T follicular helper cell (primary cell): ENCODE measurements around the gene CD69.

Experiments used
- DNase-seq: peaks from one replicate; pipeline ENCODE4 v3.0.0-alpha.2; 2020; ENCODE audit warnings: low read depth
- total RNA-seq, 2 experiments: gene quantifications; one replicate each; lab custom pipeline; 2026; lab: John Stamatoyannopoulos, UW

Gene CD69
- total RNA-seq, result 68.1 to 926 reads per million in 2 experiments

DNA sequence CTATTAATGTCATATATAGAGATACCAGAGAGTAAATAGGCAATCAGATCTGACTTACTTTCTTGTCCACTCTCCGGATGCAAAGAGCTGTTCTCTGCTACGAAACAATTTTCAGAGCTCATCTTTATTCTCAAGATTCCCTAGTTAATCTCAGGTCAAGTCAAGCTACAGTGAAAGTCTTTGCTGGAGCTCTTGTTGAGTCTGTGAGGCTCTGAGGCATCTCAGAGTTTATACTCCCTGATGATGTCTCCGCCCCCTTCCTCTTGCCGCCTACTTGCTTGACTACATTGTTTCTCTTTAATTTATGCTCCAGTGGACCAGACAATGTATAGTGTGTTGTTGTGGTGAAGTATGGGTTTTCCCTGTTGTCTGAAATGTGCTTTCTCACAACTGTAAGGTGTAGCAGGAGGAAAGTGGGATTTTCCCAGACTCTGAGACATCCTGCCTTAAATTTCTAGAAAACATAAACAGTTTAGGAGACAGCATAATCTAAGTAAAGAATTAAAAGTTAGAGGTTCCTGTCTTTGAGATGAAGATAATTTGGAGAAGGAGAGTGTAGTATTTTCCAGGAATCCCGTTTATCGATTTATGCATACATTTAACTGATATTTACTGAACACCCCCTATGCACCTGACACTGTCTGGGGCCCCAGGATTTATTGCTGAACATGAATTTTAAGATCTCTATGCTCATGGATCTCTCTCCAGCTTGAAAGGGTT is at the start of gene CD69:
Gene CD69 (minus strand): TSS at position 203 of the 720 bp plus-strand sequence. CDS start 81 bp downstream, at position 122.
- peak; percentile 74 for DNase-seq

DNA sequence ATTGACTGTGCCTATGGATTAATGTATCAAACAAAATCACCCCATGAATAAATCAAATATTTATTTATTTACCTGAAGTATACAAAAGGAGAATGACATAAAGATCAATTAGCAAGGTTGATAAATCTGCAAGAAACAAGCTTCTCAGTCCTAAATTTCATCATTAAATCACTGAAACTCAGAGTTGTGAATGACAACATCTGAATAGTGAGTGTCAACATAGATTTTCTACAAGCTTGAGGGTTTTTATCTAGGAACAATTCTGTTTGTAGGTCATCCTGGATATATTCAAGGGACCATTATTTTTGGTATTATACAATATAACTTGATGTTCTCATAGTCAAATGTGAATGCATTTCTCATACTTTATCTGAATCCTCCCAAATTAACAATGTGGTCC is 49.2 kb upstream of the CD69 start:
- DNase-seq, result no peak

DNA sequence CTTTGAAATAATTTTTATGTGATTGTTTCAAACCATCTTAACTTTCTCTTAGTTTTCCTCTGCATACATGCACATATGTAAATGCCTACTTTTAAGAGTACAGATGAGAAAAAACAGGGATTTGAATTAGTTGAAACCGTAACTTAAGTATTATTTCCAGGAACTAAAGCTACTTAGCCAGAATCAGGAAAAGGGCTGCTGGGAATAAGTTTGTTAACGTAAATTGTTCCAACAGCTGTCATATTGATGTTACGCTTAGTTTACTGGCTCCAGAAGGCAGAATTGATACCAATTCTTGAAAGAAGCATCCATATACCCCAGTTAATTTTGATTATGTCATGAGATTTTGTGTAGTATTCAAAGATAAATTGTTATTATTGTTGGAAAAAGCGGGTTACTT is 48.6 kb upstream of the CD69 start:
- DNase-seq, result no peak

DNA sequence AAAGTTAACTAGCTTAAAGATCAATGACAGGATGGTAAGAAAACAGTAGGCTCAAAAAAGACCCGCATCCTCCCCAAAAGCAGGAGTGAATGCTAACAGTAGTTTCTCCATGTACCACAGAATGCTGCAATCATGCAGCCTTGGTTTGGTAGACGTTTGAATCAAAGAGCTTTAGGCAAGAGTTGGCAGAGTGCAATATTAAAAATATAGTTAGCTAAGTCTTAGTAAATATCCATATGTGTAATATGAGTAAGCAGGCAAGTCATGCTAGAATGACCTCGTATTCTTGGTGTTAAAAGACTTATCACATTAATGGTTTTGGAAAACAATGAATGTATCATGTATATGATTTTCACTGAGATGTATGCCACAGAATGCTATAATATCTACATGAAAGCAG is 47.8 kb upstream of the CD69 start:
- DNase-seq, result no peak

DNA sequence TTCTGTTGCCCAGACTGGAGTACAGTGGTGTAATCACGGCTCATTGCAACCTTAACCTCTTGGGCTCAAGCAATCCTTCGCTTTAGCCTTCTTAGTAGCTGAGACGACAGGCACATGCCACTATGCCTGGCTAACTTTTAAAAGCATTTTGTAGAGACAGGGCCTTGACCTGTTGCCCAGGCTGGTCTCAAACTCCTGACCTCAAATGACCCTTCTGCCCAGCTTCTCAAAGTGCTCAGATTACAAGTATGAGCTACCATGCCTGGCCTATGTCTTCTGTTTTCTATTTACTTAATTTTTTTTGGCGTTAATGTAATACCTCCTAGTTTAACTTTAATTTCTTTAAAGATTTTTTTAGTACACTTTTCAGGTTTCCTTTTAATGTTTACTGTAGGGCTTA is 46.0 kb upstream of the CD69 start:
- no peak for DNase-seq

DNA sequence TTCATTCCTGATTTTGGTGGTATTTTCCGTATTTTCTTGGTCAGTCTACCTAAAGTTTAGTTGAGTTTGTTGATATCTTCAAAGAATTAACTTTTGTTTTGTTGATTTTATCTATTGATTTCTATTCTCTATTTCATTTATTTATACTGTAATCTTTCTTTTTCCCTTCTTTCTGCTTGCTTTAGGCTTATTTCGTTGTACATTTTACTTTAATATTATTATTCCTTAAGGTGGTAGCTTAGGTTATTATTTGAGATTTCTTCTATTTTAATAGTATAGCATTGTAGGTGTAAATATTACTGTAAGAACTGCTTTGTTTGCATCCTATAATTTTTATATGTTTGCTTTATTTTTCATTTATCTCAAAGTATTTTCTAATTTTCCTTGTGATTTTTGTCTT is 45.2 kb upstream of the CD69 start:
- DNase-seq, result no peak

DNA sequence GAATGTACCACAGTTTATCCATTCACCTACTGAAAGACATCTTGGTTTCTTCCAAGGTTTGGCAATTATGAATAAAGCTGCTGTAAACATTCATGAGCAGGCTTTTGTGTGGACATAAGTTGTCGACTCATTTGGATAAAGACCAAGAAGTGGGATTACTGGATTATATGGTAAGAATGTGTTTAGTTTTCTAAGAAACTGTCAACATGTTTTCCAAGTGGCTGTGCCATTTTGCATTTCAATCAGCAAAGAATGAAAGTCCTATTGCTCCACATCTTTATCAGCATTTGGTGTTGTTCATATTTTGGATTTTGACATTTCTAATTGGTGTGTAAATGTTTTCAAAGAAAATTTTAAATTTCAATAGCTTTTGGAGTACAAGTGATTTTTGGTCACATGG is 39.3 kb upstream of the CD69 start:
- no peak for DNase-seq

DNA sequence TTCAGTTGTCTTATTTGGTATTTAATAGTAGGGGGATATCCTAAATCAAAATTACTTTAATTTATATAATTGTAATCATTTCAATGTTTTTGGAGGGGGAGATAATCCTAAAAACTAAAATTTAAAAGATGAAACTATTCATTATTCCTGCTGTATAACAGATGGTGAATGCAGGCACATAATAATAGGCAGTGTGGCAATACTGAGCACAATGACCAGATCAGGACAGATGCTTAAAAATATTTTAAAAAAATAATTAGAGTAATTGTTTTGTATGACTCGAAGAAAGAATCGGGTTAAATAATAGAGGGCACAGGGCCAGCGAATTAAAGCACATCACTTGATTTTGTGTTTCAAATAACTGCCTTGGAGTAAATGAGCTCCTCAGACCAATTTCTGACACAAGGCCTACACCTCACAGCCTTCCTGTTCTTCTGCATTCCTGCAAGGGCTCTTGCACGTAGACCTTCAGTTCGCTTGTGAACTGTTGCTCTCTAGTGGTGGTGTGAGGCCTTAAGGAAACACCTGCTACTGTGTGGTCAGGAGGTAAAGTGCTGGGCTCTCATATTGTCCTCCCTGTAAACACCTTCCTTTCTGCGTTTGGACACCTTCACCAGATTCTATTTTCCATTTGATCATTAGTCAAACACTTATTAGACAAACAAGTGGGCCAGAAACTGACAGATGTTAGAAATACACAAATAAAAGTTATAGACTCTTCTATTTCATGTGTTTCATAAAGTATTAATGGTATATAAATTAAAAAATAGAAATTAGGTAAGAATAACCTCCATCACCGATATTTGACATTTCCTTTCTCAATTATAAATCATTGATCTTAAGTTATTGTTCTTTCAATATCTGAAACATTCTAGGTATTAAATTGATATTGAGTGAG is 37.3 kb upstream of the CD69 start:
- DNase-seq, result peak; percentile 49

DNA sequence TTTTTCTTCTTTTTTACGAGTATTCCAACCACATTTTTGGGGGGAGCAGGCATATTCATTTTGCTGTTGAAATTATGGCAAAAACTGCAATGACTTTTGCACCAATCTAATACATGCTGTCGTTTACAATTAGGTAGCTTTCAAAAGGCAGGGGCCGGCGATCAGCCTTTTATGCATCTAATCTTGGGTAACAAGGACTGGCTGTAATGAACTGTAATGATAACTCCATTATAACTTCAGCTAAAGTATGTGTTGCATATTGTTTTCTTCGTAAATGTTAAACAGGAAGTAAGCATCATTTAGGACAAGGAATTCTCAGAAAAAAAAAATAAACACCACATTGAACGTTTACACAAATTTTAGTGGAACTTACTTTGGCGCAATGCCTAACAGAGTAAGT is 36.3 kb upstream of the CD69 start:
- DNase-seq, result no peak

DNA sequence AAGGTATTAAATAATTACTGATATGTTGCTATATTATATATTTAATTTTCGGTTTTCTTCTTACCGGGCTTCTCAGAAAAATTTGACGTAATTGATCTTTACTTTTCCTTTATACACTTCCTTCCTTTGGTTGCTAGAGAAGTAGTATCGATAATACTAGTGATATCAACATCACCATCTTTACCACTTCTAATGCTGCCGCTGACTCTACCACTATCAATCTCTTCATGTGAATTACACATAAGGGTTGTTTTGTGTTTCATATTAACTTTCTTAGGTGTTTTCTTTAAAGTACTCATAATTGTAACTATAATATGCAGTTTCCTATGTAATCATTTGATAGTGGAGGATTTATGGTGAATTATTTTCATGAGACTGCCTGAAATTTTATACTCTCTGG is 35.6 kb upstream of the CD69 start:
- peak; percentile 4 for DNase-seq

DNA sequence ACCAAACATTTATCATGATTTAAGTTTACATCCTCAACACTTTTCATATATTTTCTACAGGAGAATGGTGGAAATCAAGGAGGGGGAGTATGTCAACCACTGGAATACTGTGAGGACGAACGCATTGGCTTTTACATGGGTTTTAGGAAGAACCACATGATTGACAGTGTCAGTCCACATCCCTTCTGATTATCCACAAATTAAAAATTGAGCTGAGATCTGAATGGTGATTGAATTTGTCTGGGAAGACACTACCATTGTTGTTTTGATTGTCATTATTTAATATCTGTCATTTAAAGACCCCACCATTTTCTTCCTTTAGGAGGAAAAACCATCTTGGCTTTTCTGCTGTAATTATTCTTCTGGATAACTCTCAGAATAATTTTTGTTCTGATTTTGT is 35.2 kb upstream of the CD69 start:
- DNase-seq, result no peak

DNA sequence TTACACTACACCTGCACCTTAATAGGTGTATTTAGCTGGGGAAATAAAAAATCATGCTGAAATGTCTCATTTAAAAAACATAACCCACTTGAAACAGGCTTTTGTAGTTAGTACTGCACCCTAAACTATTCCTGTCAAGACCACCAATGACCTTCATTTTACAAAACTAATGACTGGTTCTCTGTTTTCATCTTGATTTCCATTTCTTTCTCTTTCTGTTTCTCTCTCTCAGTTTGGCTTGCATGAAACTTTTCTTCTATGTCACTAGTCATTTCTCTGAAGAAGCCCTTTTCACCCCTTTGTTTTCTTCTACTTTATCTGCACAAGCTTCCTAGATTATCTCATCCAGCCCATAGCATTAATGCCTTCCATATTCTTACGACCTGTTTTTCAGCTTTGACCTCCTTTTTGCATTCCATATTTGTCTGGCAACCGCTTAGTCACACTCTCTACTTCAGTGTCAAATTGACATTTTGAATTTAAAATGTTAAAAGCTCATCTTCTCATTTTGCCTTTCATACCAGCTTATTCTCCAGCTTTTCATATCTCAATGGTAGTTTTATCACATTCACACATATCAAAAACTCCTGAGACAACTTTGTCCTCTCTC is 33.9 kb upstream of the CD69 start:
- no peak for DNase-seq

DNA sequence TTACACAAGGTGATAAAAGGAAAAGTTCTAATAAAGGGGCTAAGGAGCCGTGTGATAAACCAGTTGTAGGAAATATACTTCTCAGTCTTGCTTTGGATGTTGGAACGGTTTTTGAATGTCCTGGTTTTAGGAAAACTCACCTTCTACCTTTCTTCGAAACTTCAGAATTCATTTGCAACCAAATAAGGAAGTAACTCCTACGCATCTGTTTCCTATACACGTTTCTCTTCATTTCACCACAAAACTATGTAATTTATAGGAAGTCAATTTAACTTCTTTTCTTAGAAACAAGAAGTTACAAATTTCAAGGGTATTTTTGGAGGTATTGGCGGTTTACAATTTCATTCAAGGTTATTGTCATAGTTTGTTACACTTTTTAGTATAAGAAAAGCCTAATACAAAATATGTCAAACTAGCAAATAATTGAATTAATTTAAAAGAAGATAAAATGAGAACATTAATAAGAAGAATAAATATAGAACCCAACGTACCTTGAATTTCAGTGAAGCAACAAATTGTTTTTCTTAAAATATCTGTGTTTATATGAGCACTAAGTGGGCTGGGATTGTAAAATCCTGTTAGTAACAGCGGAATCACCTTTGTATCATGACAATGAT is 33.2 kb upstream of the CD69 start:
- DNase-seq, result no peak

DNA sequence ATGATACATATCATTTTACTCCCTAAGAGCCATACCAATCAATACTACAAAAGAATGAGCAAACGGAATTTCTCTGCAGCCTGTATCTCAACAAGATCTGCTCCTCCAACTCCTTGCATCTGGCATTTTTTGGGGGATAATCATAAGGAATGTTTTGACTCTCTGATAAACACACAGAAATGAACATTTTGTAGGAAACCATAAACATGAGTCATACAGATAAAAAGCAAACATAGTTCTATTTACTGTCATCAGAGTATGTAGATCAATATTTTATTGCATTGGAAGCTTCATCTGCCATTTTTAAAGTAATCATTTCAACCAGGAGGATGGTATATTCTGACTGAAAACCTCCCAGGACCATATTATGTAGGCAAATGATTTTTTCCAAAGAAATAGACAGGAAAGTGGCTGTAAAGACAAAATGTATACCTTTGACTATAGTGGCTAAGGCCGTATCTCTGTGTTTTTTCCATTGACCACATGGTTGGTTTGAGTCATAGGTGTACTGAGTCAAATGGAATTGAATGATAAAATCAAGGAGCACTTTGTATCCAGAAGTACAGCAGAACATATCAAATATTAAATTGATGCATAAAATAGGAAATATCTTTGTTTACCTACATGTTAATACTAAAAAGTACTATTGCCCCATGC is 32.4 kb upstream of the CD69 start:
- DNase-seq, result no peak

DNA sequence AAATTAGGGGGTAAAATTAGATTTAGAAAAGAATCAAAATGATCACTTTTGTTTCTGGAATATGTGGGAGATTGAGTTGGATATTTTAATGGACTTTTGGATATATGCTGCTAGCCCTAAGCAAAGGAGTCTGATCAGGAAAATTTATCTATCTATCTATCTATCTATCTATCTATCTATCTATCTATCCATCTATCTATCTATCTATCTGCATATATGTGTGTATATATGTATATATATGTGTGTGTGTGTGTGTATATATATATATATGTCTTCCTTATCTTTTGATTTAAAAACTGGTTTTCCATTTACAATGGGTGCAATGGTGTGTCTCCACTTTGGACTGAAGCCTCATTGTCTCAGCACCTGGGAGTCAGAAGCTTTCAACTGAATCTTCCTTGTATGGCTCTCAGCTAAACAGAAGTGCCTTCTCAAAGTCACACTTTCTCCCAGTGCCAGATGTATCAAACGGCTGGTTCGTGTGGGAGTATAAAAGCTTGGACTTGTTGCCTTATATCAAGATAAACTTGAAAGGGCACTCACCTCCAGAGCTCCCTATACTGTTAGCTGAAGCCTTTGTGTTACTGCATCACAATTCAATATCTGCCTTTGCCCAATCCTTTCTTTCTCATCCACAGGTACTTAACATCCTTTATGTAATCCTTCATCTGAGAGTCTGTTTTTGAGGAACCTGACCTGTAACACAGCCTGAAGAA is 31.6 kb upstream of the CD69 start:
- no peak for DNase-seq

DNA sequence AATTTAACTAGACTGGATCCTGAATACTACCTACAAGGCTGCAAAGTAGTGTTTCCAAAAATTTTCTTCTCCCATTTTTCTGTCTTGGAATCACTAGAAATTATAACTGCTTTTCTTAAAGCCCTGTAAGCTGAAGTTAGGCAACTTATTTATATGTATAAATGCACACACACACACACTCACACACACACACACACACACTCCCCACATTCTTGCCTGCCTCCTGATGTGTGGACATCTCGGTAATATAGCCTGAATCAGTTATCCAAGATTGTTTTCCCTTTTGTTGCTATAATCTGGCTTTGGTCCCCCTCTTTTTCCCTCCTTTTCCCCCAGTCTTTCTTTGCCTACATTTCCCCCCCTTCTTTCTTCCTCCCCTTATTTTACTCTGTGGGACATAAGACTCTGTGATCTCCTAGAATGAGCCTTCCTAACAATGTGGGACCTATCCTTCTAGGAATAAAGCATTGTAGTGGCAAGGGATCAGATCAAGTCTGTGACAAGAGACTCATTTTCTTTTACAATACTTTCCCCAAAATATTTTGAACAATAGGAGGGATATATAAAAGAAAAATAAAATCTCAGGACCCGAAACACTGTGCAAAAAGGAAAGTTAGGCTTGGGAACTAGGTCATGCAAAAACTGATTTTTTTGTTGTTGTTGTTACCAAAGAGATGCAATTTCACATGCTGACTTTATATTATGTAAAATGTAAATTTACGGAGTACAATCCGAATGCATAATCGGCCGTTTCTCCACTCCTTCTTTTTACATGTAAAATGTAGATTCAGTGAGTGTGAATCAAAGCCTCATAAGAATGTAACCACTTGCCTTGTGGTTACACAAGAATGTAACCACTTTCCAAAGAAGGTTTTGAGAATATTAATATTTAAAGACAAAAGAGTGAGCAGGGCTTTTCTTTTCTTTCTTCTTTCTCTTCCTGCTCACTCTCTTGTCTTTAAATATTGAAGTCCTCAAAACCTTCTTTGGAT is 26.3 kb upstream of the CD69 start:
- no peak for DNase-seq

DNA sequence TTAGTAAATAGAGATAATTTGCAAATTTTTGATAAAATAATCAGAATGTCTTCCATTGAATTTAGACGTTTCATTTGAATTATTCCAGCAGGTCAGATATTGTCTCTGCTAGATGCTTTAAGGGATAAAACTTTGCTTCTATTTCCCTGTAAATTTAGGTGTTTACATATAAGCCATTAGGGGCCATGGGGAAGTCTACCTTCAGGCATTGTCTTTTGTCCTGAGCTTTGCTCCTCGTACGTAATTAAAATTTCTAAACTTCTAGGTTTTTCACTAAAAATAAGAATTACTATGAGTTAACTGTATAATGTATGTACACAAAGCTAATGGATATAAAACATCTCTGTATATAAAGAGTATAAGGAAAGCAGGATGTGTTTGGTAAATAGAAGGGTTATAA is 24.1 kb upstream of the CD69 start:
- DNase-seq, result no peak

DNA sequence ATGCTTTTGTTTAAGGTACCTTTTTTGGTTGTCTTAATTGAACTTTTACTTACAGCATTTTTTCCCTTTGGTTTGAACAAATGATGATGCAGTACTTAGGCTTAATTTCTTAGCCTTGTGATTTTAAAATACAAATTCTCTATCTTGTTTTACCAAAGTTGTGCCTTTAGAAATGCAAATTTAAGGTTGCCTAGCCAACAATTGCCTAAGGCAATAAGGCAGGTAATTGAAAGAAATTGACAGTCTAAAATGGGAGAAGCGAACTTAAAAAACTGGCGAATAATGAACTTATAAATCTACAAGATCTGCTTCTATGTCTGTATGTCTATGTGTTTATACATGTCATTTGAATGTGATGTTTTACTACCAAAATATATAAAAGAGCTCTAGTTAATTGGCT is 23.6 kb upstream of the CD69 start:
- DNase-seq, result no peak

DNA sequence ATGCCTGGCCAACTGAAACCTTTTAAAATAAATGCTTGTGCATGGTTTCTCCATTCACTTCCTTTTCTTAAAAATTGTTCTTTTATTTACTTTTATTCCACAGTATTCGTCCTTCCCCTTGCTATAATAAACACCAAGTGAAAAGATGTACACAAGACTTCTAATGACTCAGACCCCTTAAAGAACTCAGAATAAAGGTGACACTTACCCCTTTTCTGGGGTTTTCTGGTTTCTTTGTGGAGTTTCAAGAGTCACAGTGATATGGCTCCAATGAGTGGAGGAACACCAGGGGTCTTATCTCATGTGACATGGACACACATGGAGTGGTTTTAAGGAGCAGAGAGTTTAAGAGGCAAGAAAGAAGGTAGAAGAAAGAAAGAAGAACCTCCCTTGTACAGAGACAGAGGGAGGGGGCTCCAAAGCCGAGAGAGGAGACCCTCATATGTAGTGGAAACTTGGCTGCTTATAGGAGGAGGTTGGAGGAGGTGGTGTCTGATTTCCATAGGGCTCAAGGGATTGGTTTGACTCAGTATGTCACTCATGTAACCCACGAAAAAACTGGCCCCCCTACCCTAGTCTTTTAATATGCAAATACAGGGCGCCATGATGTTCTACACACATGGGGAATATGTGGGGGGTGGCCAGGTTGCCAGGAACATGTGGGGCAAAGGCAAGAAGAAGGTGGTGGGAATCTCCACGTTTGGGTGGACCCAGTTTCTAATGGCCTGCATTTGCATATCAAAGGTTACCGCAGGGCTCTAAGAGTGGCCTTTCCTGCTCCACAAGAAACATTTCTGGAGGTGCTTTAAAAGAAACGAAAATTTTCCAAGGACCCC is 22.1 kb upstream of the CD69 start:
- no peak for DNase-seq
